HCT116 (cell line): Measurements from ENCODE around the gene SUSD5. TPM values are rescaled to one million over a fixed set of nuclear protein-coding genes. Genes with fewer than 3 reads are reported as not detected.

ENCODE experiments used
- ATAC-seq: fragments of 200-7000 bp; cut with Tn5 transposase; 2 replicates; pipeline ENCODE4 v1.9.1; 2020; ENCODE audit warnings: mild to moderate bottlenecking, moderate library complexity
- BruUV-seq: library from RNA; stranded (reverse); fragments of 400-500 nt; replicated peaks from 2 replicates; lab custom pipeline; 2021; lab: Mats Ljungman, UMichigan
- CTCF ChIA-PET: fragments of 300-600 bp; sonication (Branson Sonifier 250); formaldehyde crosslinking; loops from one replicate; lab custom pipeline; 2021; ENCODE audit warnings: antibody characterized with exemption; lab: Charles Lee
- POLR2A ChIA-PET: fragments of 300-600, 350-600 bp; sonication (Branson Sonifier 250); formaldehyde crosslinking; loops from one replicate; lab custom pipeline; 2021; ENCODE audit warnings: antibody characterized with exemption; lab: Charles Lee
- RAD21 ChIA-PET, 2 experiments: fragments of 300-600 bp; sonication (Branson Sonifier 250); formaldehyde crosslinking; loops; one replicate each; lab custom pipeline; 2023; ENCODE audit warnings: low total read pairs in 2 of 2; ENCODE audit not compliant: uncharacterized antibody in 2 of 2, unreplicated experiment in 2 of 2, low non-redundant PET in 1 of 2; lab: Charles Lee
- DNase-seq: peaks from one replicate; pipeline ENCODE4 v3.0.0-alpha.2; 2010; ENCODE audit warnings: low read depth, low spot score
- H2AFZ ChIP-seq: fragments of 200-600 bp; shearing (Covaris generic), sonication (generic); 2 replicates; pipeline ENCODE4 v1.6.1; 2017; ENCODE audit warnings: low read depth, mixed run types, mixed read lengths, antibody characterized with exemption, low read length; ENCODE audit not compliant: poor library complexity, severe bottlenecking
- H3K27ac ChIP-seq: 2 replicates; pipeline ENCODE4 v1.5.1; 2012; ENCODE audit warnings: low read depth, low read length
- H3K27me3 ChIP-seq: fragments of 200-600 bp; sonication (generic); 2 replicates; pipeline ENCODE4 v1.6.1; 2016; ENCODE audit warnings: mixed run types, low read length, mixed read lengths; ENCODE audit not compliant: insufficient read depth
- H3K36me3 ChIP-seq, 2 experiments: fragments of 200-500 bp in 1 of 2; fragments of 200-600 bp in 1 of 2; sonication (Bioruptor generic) in 1 of 2; sonication (generic) in 1 of 2; 2 replicates each; pipeline versions ENCODE4 v1.5.1 to v1.6.1; 2014 to 2016; ENCODE audit warnings: low read length in 2 of 2, inconsistent platforms in 1 of 2, mixed read lengths in 1 of 2, mixed run types in 1 of 2; ENCODE audit not compliant: insufficient read depth in 2 of 2, control insufficient read depth in 1 of 2
- H3K4me1 ChIP-seq, 2 experiments: fragments of 200-600 bp in 1 of 2; sonication (generic) in 1 of 2; 2 replicates each; pipeline versions ENCODE4 v1.5.1 to v1.6.1; 2012 to 2017; ENCODE audit warnings: low read length in 2 of 2, inconsistent platforms in 1 of 2, mild to moderate bottlenecking in 1 of 2, mixed read lengths in 1 of 2, mixed run types in 1 of 2, moderate library complexity in 1 of 2; ENCODE audit not compliant: insufficient read depth in 2 of 2, control insufficient read depth in 1 of 2
- H3K4me2 ChIP-seq: fragments of 200-600 bp; sonication (generic); 2 replicates; pipeline ENCODE4 v1.6.1; 2017; ENCODE audit warnings: mixed run types, low read length, mixed read lengths
- H3K4me3 ChIP-seq, 2 experiments: fragments of 200-600 bp in 1 of 2; sonication (generic) in 1 of 2; replicated peaks in 1 of 2; 2 replicates each; pipeline ENCODE4 v1.5.1; 2011 to 2016; ENCODE audit warnings: low read length in 2 of 2, control low read depth in 1 of 2, low read depth in 1 of 2, mild to moderate bottlenecking in 1 of 2, mixed read lengths in 1 of 2, mixed run types in 1 of 2
- H3K79me2 ChIP-seq: fragments of 200-600 bp; sonication (generic); 2 replicates; pipeline ENCODE4 v1.6.1; 2017; ENCODE audit warnings: mild to moderate bottlenecking, mixed run types, low read length, moderate library complexity, mixed read lengths; ENCODE audit not compliant: insufficient read depth
- H3K9ac ChIP-seq: fragments of 200-600 bp; sonication (generic); 2 replicates; pipeline ENCODE4 v1.6.1; 2016; ENCODE audit warnings: low read length, mixed read lengths
- H3K9me2 ChIP-seq: fragments of 200-600 bp; sonication (generic), shearing (Covaris generic); 2 replicates; pipeline ENCODE4 v1.6.1; 2017; ENCODE audit warnings: mixed run types, mild to moderate bottlenecking, moderate library complexity; ENCODE audit not compliant: insufficient read depth
- H3K9me3 ChIP-seq, 2 experiments: fragments of 200-500 bp in 1 of 2; fragments of 200-600 bp in 1 of 2; sonication (Bioruptor generic) in 1 of 2; sonication (generic) in 1 of 2; 2 replicates each; pipeline ENCODE4 v1.6.1; 2014 to 2017; ENCODE audit warnings: low read length in 2 of 2, mixed read lengths in 2 of 2, inconsistent platforms in 1 of 2, low read depth in 1 of 2, mild to moderate bottlenecking in 1 of 2, mixed run types in 1 of 2, moderate library complexity in 1 of 2; ENCODE audit not compliant: control insufficient read depth in 1 of 2, insufficient read depth in 1 of 2
- H4K20me1 ChIP-seq: fragments of 200-600 bp; sonication (generic), shearing (Covaris generic); 2 replicates; pipeline ENCODE4 v1.6.1; 2017; ENCODE audit warnings: mixed run types, mild to moderate bottlenecking, moderate library complexity; ENCODE audit not compliant: insufficient read depth
- CTCF ChIP-seq, 3 experiments: fragments of 200-600 bp in 1 of 3; sonication (generic) in 1 of 3; IDR thresholded peaks in 2 of 3; conservative IDR thresholded peaks in 1 of 3; 2 replicates each; pipeline ENCODE4 v1.5.1; 2012 to 2017; ENCODE audit warnings: low read depth in 2 of 3, low read length in 2 of 3, antibody characterized with exemption in 1 of 3, borderline replicate concordance in 1 of 3, control low read depth in 1 of 3, mild to moderate bottlenecking in 1 of 3, mixed read lengths in 1 of 3, mixed run types in 1 of 3, moderate library complexity in 1 of 3; ENCODE audit not compliant: insufficient read depth in 1 of 3
- EZH2phosphoT487 ChIP-seq: fragments of 200-600 bp; IDR thresholded peaks from 2 replicates; pipeline ENCODE4 v1.6.1; 2018; ENCODE audit warnings: antibody characterized with exemption, borderline replicate concordance
- FOSL1 ChIP-seq: IDR thresholded peaks from 2 replicates; pipeline ENCODE4 v1.6.1; 2012; ENCODE audit warnings: low read depth
- POLR2A ChIP-seq: IDR thresholded peaks from 2 replicates; pipeline ENCODE4 v1.7.0; 2011; ENCODE audit warnings: borderline replicate concordance; ENCODE audit not compliant: insufficient read depth, insufficient read length; ENCODE audit errors: extremely low read depth
- POLR2AphosphoS5 ChIP-seq: IDR thresholded peaks from 2 replicates; pipeline ENCODE4 v1.6.1; 2011; ENCODE audit warnings: mild to moderate bottlenecking, low read depth, low read length, moderate library complexity
- REST ChIP-seq: IDR thresholded peaks from 2 replicates; pipeline ENCODE4 v1.6.1; 2012; ENCODE audit warnings: low read depth
- SP1 ChIP-seq: IDR thresholded peaks from 2 replicates; pipeline ENCODE4 v1.6.1; 2012; ENCODE audit warnings: low read depth
- ZNF274 ChIP-seq: fragments of 200-500 bp; sonication (Bioruptor generic); IDR thresholded peaks from 2 replicates; pipeline ENCODE4 v1.6.1; 2014; ENCODE audit warnings: mild to moderate bottlenecking, low read depth, low read length, inconsistent platforms
- intact Hi-C: fragments of 100-400 bp; cut with micrococcal nuclease; formaldehyde crosslinking; loops from 2 replicates; pipeline ENCODE4 v1.10.0; 2022
- total RNA-seq: library from RNA; stranded (reverse); gene quantifications from one replicate; pipeline ENCODE4 v1.2.1, GENCODE V29; 2021; ENCODE audit not compliant: unreplicated experiment

SUSD5 gene
- total RNA-seq, 1 experiment from 2014 or later = not detected

GRCh38 chr3:33236005-33236404 is 17.4 kb upstream of the SUSD5 start:
- H3K4me3 ChIP-seq = no peak overlapping the region
- no peak overlapping the region for H3K9ac ChIP-seq
- no peaks in the 10 kb centered on the region for H3K4me1 ChIP-seq
- H4K20me1 ChIP-seq = no peaks in the 10 kb centered on the region
- H3K36me3 ChIP-seq = no peaks in the 10 kb centered on the region
- no peaks in the 10 kb centered on the region for H3K27me3 ChIP-seq
- no TSS peak for BruUV-seq
- no peaks in the 10 kb centered on the region for H3K9me3 ChIP-seq
- intact Hi-C loops = no loop called here
- H3K4me2 ChIP-seq = no peak overlapping the region
- ChIA-PET POLR2A (no interaction called here), RAD21 (no interaction called here), CTCF (no interaction called here)
- H2AFZ ChIP-seq = no peak overlapping the region
- TF ChIP-seq EZH2phosphoT487 (no peak), POLR2AphosphoS5 (no peak), FOSL1 (no peak), CTCF (IDR thresholded peaks at IDR 0.05 in 2 of 3, conservative IDR thresholded peaks at IDR 0.05 in 1 of 3; ENCODE audit: borderline replicate concordance in 1 of 3, insufficient read depth in 1 of 3, low read depth in 2 of 3, low read length in 2 of 3) (no peak), SP1 (no peak), ZNF274 (no peak), REST (no peak), POLR2A (no peak)
- no peak overlapping the region for H3K27ac ChIP-seq
- ATAC-seq = no peak
- H3K9me2 ChIP-seq = no peaks in the 10 kb centered on the region
- H3K79me2 ChIP-seq = no peaks in the 10 kb centered on the region
- DNase-seq = no peak
